B cell (primary cell): ENCODE results near the gene SETD9. TPM values are rescaled to one million over a fixed set of nuclear protein-coding genes. Genes with fewer than 3 reads are reported as not detected.

Source experiments
- ATAC-seq: fragments of 200-7000 bp; cut with Tn5 transposase; one replicate; pipeline ENCODE4 v1.10.0; 2021; ENCODE audit warnings: low read depth, mild to moderate bottlenecking, moderate number of reproducible peaks, moderate library complexity
- CTCF ChIA-PET: fragments of 350-600 bp; sonication (Branson Sonifier 250); formaldehyde crosslinking; loops from one replicate; lab custom pipeline; 2021; ENCODE audit warnings: antibody characterized with exemption, inconsistent platforms; lab: Charles Lee
- POLR2A ChIA-PET: fragments of 350-600 bp; sonication (Branson Sonifier 250); formaldehyde crosslinking; loops from one replicate; lab custom pipeline; 2021; ENCODE audit warnings: antibody characterized with exemption; lab: Charles Lee
- DNase-seq: peaks from one replicate; pipeline ENCODE4 v3.0.0; 2013
- H2AFZ ChIP-seq: 2 replicates; pipeline ENCODE4 v1.6.1; 2012; ENCODE audit warnings: mild to moderate bottlenecking, low read depth, low read length; ENCODE audit not compliant: insufficient read depth, poor library complexity, severe bottlenecking
- H3K27ac ChIP-seq, 2 donors: 1 replicate in 1 of 2; 2 replicates in 1 of 2; pipeline ENCODE4 v1.5.1; 2012 to 2013; ENCODE audit warnings: low read length in 2 of 2, mild to moderate bottlenecking in 2 of 2, moderate library complexity in 1 of 2
- H3K27me3 ChIP-seq, 4 experiments: fragments of 200-600 bp in 1 of 4; sonication (generic) in 1 of 4; replicated peaks in 1 of 4; 1 replicate in 2 of 4; 2 replicates in 2 of 4; pipeline versions ENCODE4 v1.6.1 to v1.7.0; 2013 to 2016; ENCODE audit warnings: low read length in 3 of 4, mild to moderate bottlenecking in 2 of 4, mixed read lengths in 1 of 4, moderate library complexity in 1 of 4; ENCODE audit not compliant: insufficient read depth in 4 of 4, control insufficient read depth in 3 of 4; ENCODE audit errors: control extremely low read depth in 1 of 4
- H3K36me3 ChIP-seq, 2 experiments: replicated peaks in 1 of 2; 1 replicate in 1 of 2; 2 replicates in 1 of 2; pipeline versions ENCODE4 v1.6.1 to v1.7.1; 2013; ENCODE audit warnings: low read length in 1 of 2; ENCODE audit not compliant: insufficient read depth in 2 of 2, control insufficient read depth in 1 of 2; ENCODE audit errors: control extremely low read depth in 1 of 2, extremely low read depth in 1 of 2
- H3K4me1 ChIP-seq, 2 donors: fragments of 200-600 bp in 1 of 2; sonication (generic) in 1 of 2; 1 replicate in 1 of 2; 2 replicates in 1 of 2; pipeline versions ENCODE4 v1.5.1 to v1.6.1; 2013 to 2017; ENCODE audit warnings: low read length in 2 of 2; ENCODE audit not compliant: control insufficient read depth in 2 of 2, insufficient read depth in 2 of 2
- H3K4me2 ChIP-seq: replicated peaks from 2 replicates; pipeline ENCODE3; 2012; ENCODE audit warnings: mild to moderate bottlenecking, low read depth, low read length; ENCODE audit not compliant: poor library complexity, severe bottlenecking
- H3K4me3 ChIP-seq, 5 experiments: fragments of 200-600 bp in 1 of 5; sonication (generic) in 1 of 5; 1 replicate in 3 of 5; 2 replicates in 2 of 5; pipeline versions ENCODE4 v1.5.1 to v1.7.0; 2011 to 2016; ENCODE audit warnings: low read length in 4 of 5, mild to moderate bottlenecking in 4 of 5, low read depth in 2 of 5, control low read depth in 1 of 5, moderate library complexity in 1 of 5; ENCODE audit not compliant: insufficient read depth in 1 of 5; ENCODE audit errors: control extremely low read depth in 1 of 5, extremely low read depth in 1 of 5
- H3K79me2 ChIP-seq: fragments of 200-600 bp; sonication (generic); one replicate; pipeline ENCODE4 v1.6.0; 2016; ENCODE audit warnings: low read length; ENCODE audit not compliant: control insufficient read depth, insufficient read depth
- H3K9ac ChIP-seq: fragments of 200-600 bp; sonication (generic); 2 replicates; pipeline ENCODE4 v1.6.1; 2017; ENCODE audit warnings: mild to moderate bottlenecking, low read length, moderate library complexity
- H3K9me3 ChIP-seq, 3 donors: one replicate each; pipeline versions ENCODE4 v1.6.1 to v1.7.1; 2013; ENCODE audit warnings: low read length in 2 of 3; ENCODE audit not compliant: control insufficient read depth in 2 of 3, insufficient read depth in 1 of 3; ENCODE audit errors: control extremely low read depth in 1 of 3
- H4K20me1 ChIP-seq: 2 replicates; pipeline ENCODE4 v1.6.0; 2012; ENCODE audit warnings: mild to moderate bottlenecking, low read length; ENCODE audit not compliant: insufficient read depth, control insufficient read depth, poor library complexity, severe bottlenecking
- H3K27ac Mint-ChIP-seq: one replicate; pipeline ENCODE4 v1.8.0; 2021; ENCODE audit warnings: mixed read lengths
- H3K27me3 Mint-ChIP-seq: one replicate; pipeline ENCODE4 v1.8.0; 2021; ENCODE audit warnings: mixed read lengths
- H3K4me1 Mint-ChIP-seq: one replicate; pipeline ENCODE4 v1.8.0; 2021; ENCODE audit warnings: mixed read lengths
- H3K4me3 Mint-ChIP-seq: one replicate; pipeline ENCODE4 v1.8.0; 2021; ENCODE audit warnings: mixed read lengths
- H3K9me3 Mint-ChIP-seq: one replicate; pipeline ENCODE4 v1.8.0; 2022; ENCODE audit warnings: mixed read lengths; ENCODE audit not compliant: insufficient read depth
- EZH2 ChIP-seq: IDR thresholded peaks from 2 replicates; pipeline ENCODE4 v1.6.1; 2012; ENCODE audit warnings: borderline replicate concordance, low read depth, mild to moderate bottlenecking, moderate library complexity, low read length; ENCODE audit not compliant: insufficient read depth, poor library complexity, severe bottlenecking
- WGBS: methylation state at CpG from one replicate; pipeline ENCODE4 v1.1.5; 2013; ENCODE audit warnings: missing lambda C conversion rate; ENCODE audit not compliant: insufficient coverage; 5-methylcytosine and 5-hydroxymethylcytosine counted together
- intact Hi-C: fragments of 100-400 bp; cut with micrococcal nuclease; formaldehyde crosslinking; loops from one replicate; pipeline ENCODE4 v1.10.0; 2022
- polyA plus RNA-seq: library from polyadenylated mRNA; depleted of rRNA; stranded (reverse); fragments of >200 nt; gene quantifications from 2 replicates; pipeline ENCODE4 v1.2.3, GENCODE V29; 2012
- total RNA-seq, 2 donors: library from RNA; stranded (reverse); fragments of 120-200 nt in 1 of 2; gene quantifications; 1 replicate in 1 of 2; 2 replicates in 1 of 2; pipeline versions ENCODE4 v1.2.3 to v1.2.4, GENCODE V29; 2013 to 2022
- TF ChIP-seq, protein P1 (sequence below): fragments of 200-600 bp; IDR thresholded peaks from one replicate; pipeline ENCODE4 v1.8.0; 2022; ENCODE audit warnings: antibody characterized with exemption, mild to moderate bottlenecking

Gene SETD9
- total and polyA plus RNA-seq, 2 donors (not counting 1 experiment from before 2014, with no cell fraction given), result 5.0 to 7.2 TPM

DNA sequence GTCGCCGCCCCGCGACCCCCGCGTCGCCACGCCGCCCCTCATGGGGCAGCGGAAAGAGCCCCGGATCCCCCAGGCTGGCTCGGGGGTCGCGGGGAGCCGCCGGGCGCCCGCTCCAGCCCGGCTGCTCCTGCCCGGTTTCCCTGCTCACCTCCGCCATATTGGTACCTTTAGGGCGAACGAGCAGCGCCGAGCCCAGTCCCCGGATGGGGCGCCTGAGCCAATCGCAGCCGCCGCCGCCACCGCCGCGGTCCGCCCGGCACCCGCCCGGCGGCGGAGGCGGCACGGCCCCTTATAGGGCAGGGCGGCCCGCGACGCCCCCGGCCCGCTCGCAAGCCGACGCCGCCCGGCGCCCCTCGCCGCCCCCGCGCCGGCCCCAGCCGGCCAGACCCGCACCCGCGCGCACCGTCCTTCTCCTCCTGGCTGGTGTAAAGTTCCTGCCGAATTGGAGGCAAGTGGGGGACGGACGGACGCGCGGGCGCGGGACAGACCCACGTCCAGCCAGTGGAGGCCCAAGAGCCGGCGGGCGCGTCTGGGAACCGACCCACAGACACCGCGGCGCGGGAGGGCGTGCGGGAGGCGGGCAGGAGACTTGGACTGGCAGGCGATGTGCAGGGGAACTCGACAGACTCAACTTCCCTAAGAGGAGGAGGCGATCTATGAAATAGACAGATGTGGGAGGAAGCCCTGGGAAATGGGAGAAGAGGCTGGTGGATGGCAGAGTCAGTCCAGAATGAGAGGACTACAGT, 42.7 kb downstream of the SETD9 start, which contains the start of gene MIER3:
Gene MIER3, minus strand, starts transcription at position 178 of the 746 bp plus-strand sequence. Its CDS starts 21 bp downstream, at position 157.
- under 1% methylated on average over 86 of the region's 89 CpGs for WGBS
- no peak for TF ChIP-seq EZH2
- TF ChIP-seq, protein P1, sequence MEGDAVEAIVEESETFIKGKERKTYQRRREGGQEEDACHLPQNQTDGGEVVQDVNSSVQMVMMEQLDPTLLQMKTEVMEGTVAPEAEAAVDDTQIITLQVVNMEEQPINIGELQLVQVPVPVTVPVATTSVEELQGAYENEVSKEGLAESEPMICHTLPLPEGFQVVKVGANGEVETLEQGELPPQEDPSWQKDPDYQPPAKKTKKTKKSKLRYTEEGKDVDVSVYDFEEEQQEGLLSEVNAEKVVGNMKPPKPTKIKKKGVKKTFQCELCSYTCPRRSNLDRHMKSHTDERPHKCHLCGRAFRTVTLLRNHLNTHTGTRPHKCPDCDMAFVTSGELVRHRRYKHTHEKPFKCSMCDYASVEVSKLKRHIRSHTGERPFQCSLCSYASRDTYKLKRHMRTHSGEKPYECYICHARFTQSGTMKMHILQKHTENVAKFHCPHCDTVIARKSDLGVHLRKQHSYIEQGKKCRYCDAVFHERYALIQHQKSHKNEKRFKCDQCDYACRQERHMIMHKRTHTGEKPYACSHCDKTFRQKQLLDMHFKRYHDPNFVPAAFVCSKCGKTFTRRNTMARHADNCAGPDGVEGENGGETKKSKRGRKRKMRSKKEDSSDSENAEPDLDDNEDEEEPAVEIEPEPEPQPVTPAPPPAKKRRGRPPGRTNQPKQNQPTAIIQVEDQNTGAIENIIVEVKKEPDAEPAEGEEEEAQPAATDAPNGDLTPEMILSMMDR, result no peak
- H3K27ac Mint-ChIP-seq, result peak within 1 kb of the TSS; percentile 88
- peak; percentile 91 for ATAC-seq
- peak; percentile 84 for DNase-seq
- H3K36me3 ChIP-seq, result peaks cover 1 to 3% of the 10 kb centered on the region in 2 experiments
- H3K9me3 ChIP-seq, result no peaks in the 10 kb centered on the region
- peaks cover 17 to 19% of the 10 kb centered on the region in 2 donors for H3K4me1 ChIP-seq
- peaks cover 29% of the 10 kb centered on the region for H3K79me2 ChIP-seq
- H3K9ac ChIP-seq, result peak within 1 kb of the TSS; percentile 75
- H3K4me3 Mint-ChIP-seq, result peak within 1 kb of the TSS; percentile 97
- ChIA-PET CTCF (no interaction called here), POLR2A (no interaction called here)
- H3K4me3 ChIP-seq, result peak within 1 kb of the TSS; percentile 38 to 77 (median 72)
- no peaks in the 10 kb centered on the region for H3K9me3 Mint-ChIP-seq
- peak within 1 kb of the TSS; percentile 98 for H3K4me2 ChIP-seq
- H3K27ac ChIP-seq, result peak within 1 kb of the TSS in 1 of 2 donors; percentile 59
- peaks cover 17% of the 10 kb centered on the region for H4K20me1 ChIP-seq
- intact Hi-C loops, result loop anchor here (1.0 to 5.0 kb wide), 6 partner anchors 42 to 1510 kb away; partner anchors contain the start of gene PLK2
- peaks cover 25% of the 10 kb centered on the region for H3K4me1 Mint-ChIP-seq
- H3K27me3 ChIP-seq, result peaks cover 0 to 5% (median 1%) of the 10 kb centered on the region in 4 experiments
- H3K27me3 Mint-ChIP-seq, result peaks cover 11% of the 10 kb centered on the region
- H2AFZ ChIP-seq, result peak within 1 kb of the TSS; percentile 98

DNA sequence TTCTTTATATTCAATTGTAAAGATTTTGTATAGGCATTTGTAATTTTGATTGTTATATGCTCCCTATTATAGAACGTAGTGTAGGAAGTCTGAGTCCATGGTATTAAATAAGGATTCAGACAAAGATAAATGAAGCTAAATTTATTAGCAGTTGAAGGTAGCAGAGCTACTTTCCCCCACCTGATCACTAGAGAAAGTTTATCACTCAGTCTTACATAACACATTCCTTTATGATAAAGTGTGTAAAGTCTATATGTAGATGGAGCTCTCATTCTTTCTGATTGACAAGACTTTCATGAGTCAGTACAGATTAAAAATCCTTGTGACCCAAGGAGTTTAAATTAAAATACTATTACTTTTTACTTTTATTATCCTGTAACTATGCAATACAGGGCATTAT, 44.9 kb downstream of the SETD9 start:
- H3K9me3 Mint-ChIP-seq, result no peaks in the 10 kb centered on the region
- H3K4me1 Mint-ChIP-seq, result peaks cover 25% of the 10 kb centered on the region
- Histone ChIP-seq H2AFZ (no peak overlapping the region), H3K9me3 (no peaks in the 10 kb centered on the region), H3K79me2 (peaks cover 23% of the 10 kb centered on the region), H3K4me3 (no peak overlapping the region), H4K20me1 (peaks cover 15% of the 10 kb centered on the region), H3K4me2 (no peak overlapping the region), H3K27me3 (peaks cover 0 to 15% (median 5%) of the 10 kb centered on the region in 4 experiments), H3K9ac (no peak overlapping the region), H3K27ac (no peak overlapping the region), H3K36me3 (no peaks in the 10 kb centered on the region), H3K4me1 (peaks cover 17 to 19% of the 10 kb centered on the region in 2 donors)
- no peak overlapping the region for H3K27ac Mint-ChIP-seq
- ChIA-PET POLR2A (no interaction called here), CTCF (interaction anchor here (0.6 to 1.3 kb wide), 3 partner anchors 26 to 146 kb away, joined by 3 read pairs; no protein-coding TSS in a partner anchor)
- no peak for TF ChIP-seq EZH2
- TF ChIP-seq, protein P1, result no peak
- no CpG with 5 or more reads among the region's 1 CpG for WGBS
- no peak overlapping the region for H3K4me3 Mint-ChIP-seq
- ATAC-seq, result no peak
- no peak for DNase-seq
- peaks cover 25% of the 10 kb centered on the region for H3K27me3 Mint-ChIP-seq
- intact Hi-C loops, result loop anchor here (5.0 kb wide), 2 partner anchors 78 to 1508 kb away; partner anchors contain the start of gene PLK2
